ENCODE measurements around the gene AGK. TPM values are rescaled to one million over a fixed set of nuclear protein-coding genes. Genes with fewer than 3 reads are reported as not detected.
A peak's percentile ranks its signal among the peaks of the same experiment; 100 is the strongest.

AGK gene
- total RNA-seq, 1 experiment from 2014 or later = 32.2 TPM

- TF ChIP-seq FOXJ3 (CRISPR knock-in tag; IDR thresholded peaks at IDR 0.05; ENCODE audit: borderline replicate concordance) (no peak), JAZF1 (CRISPR knock-in tag; IDR thresholded peaks at IDR 0.05) (no peak), E2F4 (CRISPR knock-in tag; IDR thresholded peaks at IDR 0.05; ENCODE audit: borderline replicate concordance, low read depth) (no peak), OVOL2 (CRISPR knock-in tag; IDR thresholded peaks at IDR 0.05; ENCODE audit: borderline replicate concordance) (no peak)
Observed at GRCh38 chr7:141685285-141686023, 134.2 kb downstream of the AGK start (continued).

- peaks cover 8% of the 10 kb centered on the region; the same call in 1 of the 2 replicates for H3K36me3 Mint-ChIP-seq
- no peak for DNase-seq (ENCODE audit: low spot score)
- H3K27ac Mint-ChIP-seq = no peak overlapping the region; the same call in 1 of the 2 replicates
- ChIA-PET POLR2A (no interaction called here), CTCF (interaction anchor here (1.2 to 2.3 kb wide), 2 partner anchors 12 to 32 kb away, joined by 4 to 9 read pairs; no protein-coding TSS in a partner anchor)
- no peak for ATAC-seq
- H3K4me1 Mint-ChIP-seq = peaks cover 12% of the 10 kb centered on the region
- no peak overlapping the region for H3K4me3 Mint-ChIP-seq
- H3K9me3 Mint-ChIP-seq = no peaks in the 10 kb centered on the region
- TF ChIP-seq PRDM15 (CRISPR knock-in tag; IDR thresholded peaks at IDR 0.05) (no peak), TCF7 (CRISPR knock-in tag; IDR thresholded peaks at IDR 0.05; ENCODE audit: low read depth) (no peak), ATF6 (CRISPR knock-in tag; IDR thresholded peaks at IDR 0.05) (no peak), NR3C1 (CRISPR knock-in tag; conservative IDR thresholded peaks at IDR 0.05; ENCODE audit: low read depth) (no peak), GABPB1 (CRISPR knock-in tag; IDR thresholded peaks at IDR 0.05) (no peak)
- no peaks in the 10 kb centered on the region for H3K27me3 Mint-ChIP-seq (ENCODE audit: low read depth)
Observed at GRCh38 chr7:141686074-141686473, 134.9 kb downstream of the AGK start.

- Mint-ChIP-seq H3K9me3 (no peaks in the 10 kb centered on the region), H3K4me3 (no peak overlapping the region), H3K27ac (peak overlapping the region; percentile 11; the same call in 1 of the 2 replicates), H3K36me3 (peaks cover 8% of the 10 kb centered on the region; the same call in 1 of the 2 replicates), H3K27me3 (ENCODE audit: low read depth) (no peaks in the 10 kb centered on the region), H3K4me1 (peaks cover 17% of the 10 kb centered on the region)
- ChIA-PET CTCF (interaction anchor here (1.0 to 4.2 kb wide), 4 partner anchors 12 to 99 kb away, joined by 4 to 14 read pairs (median 8); no protein-coding TSS in a partner anchor), POLR2A (no interaction called here)
- no peak for ATAC-seq
- no peak for DNase-seq (ENCODE audit: low spot score)
- TF ChIP-seq TEAD4 (CRISPR knock-in tag; IDR thresholded peaks at IDR 0.05) (no peak), GTF2I (CRISPR knock-in tag; conservative IDR thresholded peaks at IDR 0.05) (no peak), AR (CRISPR knock-in tag; IDR thresholded peaks at IDR 0.05) (no peak), FOXK1 (CRISPR knock-in tag; IDR thresholded peaks at IDR 0.05) (no peak), AFF4 (CRISPR knock-in tag; IDR thresholded peaks at IDR 0.05; ENCODE audit: borderline replicate concordance) (no peak), PRDM15 (CRISPR knock-in tag; IDR thresholded peaks at IDR 0.05) (no peak)
Observed at GRCh38 chr7:141686670-141687069, 135.5 kb downstream of the AGK start.
